ENCODE data around the gene CDC42EP5.

DNA sequence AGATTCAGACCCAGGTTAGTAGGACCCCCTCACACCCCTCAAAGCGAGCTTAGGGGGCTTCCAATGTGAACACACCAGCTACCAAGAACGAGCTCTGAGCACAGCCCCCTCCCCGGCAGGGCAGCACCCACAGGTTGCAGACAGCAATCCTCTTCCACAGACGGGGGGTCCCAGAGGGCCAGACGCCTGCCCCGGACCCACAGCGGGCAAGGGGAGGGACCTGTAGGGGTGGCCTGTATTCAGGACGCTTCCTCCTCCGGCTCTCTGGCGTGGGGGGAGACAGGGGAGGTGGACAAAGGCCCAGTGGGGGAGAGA lies 53.1 kb downstream of the CDC42EP5 start:
- TF ChIP-seq, protein P1, sequence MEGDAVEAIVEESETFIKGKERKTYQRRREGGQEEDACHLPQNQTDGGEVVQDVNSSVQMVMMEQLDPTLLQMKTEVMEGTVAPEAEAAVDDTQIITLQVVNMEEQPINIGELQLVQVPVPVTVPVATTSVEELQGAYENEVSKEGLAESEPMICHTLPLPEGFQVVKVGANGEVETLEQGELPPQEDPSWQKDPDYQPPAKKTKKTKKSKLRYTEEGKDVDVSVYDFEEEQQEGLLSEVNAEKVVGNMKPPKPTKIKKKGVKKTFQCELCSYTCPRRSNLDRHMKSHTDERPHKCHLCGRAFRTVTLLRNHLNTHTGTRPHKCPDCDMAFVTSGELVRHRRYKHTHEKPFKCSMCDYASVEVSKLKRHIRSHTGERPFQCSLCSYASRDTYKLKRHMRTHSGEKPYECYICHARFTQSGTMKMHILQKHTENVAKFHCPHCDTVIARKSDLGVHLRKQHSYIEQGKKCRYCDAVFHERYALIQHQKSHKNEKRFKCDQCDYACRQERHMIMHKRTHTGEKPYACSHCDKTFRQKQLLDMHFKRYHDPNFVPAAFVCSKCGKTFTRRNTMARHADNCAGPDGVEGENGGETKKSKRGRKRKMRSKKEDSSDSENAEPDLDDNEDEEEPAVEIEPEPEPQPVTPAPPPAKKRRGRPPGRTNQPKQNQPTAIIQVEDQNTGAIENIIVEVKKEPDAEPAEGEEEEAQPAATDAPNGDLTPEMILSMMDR (IDR thresholded peaks at IDR 0.05; ENCODE audit: low read depth, low read length, missing input control) = no peak
- no peak for TF ChIP-seq TAF1 (conservative IDR thresholded peaks at IDR 0.05)
- no peak for TF ChIP-seq MAX (IDR thresholded peaks at IDR 0.05)
- no peak for TF ChIP-seq YY1 (IDR thresholded peaks at IDR 0.05)
